ENCODE data around the gene VAV2. TPM values are rescaled to one million over a fixed set of nuclear protein-coding genes. Genes with fewer than 3 reads are reported as not detected.

The VAV2 gene
- total RNA-seq, 1 donor from 2014 or later: 8.6 TPM

- no peak for DNase-seq (ENCODE audit: low spot score)
- Mint-ChIP-seq H3K27ac (no peak overlapping the region), H3K4me3 (ENCODE audit: low read depth) (no peak overlapping the region), H3K9me3 (no peaks in the 10 kb centered on the region), H3K4me1 (ENCODE audit: low read depth) (peaks cover 2% of the 10 kb centered on the region), H3K27me3 (ENCODE audit: low read depth) (no peaks in the 10 kb centered on the region), H3K36me3 (ENCODE audit: low read depth) (no peaks in the 10 kb centered on the region)
- intact Hi-C loops (cut with micrococcal nuclease): no loop called here
Measured at GRCh38 chr9:133786907-133787753, 205.0 kb downstream of the VAV2 start.

GRCh38 chr9:133786371-133786753, 205.8 kb downstream of the VAV2 start:
- Mint-ChIP-seq H3K4me1 (ENCODE audit: low read depth) (peaks cover 2% of the 10 kb centered on the region), H3K4me3 (ENCODE audit: low read depth) (no peak overlapping the region), H3K36me3 (ENCODE audit: low read depth) (no peaks in the 10 kb centered on the region), H3K27me3 (ENCODE audit: low read depth) (no peaks in the 10 kb centered on the region), H3K27ac (no peak overlapping the region), H3K9me3 (no peaks in the 10 kb centered on the region)
- intact Hi-C loops (cut with micrococcal nuclease): no loop called here
- DNase-seq (ENCODE audit: low spot score): no peak

- Mint-ChIP-seq H3K27me3 (ENCODE audit: low read depth) (no peaks in the 10 kb centered on the region), H3K9me3 (no peaks in the 10 kb centered on the region), H3K4me1 (ENCODE audit: low read depth) (peaks cover 2% of the 10 kb centered on the region), H3K36me3 (ENCODE audit: low read depth) (no peaks in the 10 kb centered on the region), H3K4me3 (ENCODE audit: low read depth) (no peak overlapping the region), H3K27ac (no peak overlapping the region)
- intact Hi-C loops (cut with micrococcal nuclease): no loop called here
- no peak for DNase-seq (ENCODE audit: low spot score)
Measured at GRCh38 chr9:133785753-133786370, 206.3 kb downstream of the VAV2 start.

- H3K27ac Mint-ChIP-seq: no peak overlapping the region
Measured at GRCh38 chr9:133784731-133785561, 207.2 kb downstream of the VAV2 start.

GRCh38 chr9:133783331-133783731, 208.8 kb downstream of the VAV2 start:
- intact Hi-C loops (cut with micrococcal nuclease): loop anchor here (2.0 kb wide), 1 partner anchor 211 kb away; no protein-coding TSS in a partner anchor
- Mint-ChIP-seq H3K4me1 (ENCODE audit: low read depth) (peaks cover 2% of the 10 kb centered on the region), H3K4me3 (ENCODE audit: low read depth) (no peak overlapping the region), H3K27me3 (ENCODE audit: low read depth) (no peaks in the 10 kb centered on the region), H3K27ac (no peak overlapping the region), H3K36me3 (ENCODE audit: low read depth) (no peaks in the 10 kb centered on the region), H3K9me3 (no peaks in the 10 kb centered on the region)
- no peak for DNase-seq (ENCODE audit: low spot score)

More at GRCh38 chr9:133784731-133785561, 207.2 kb downstream of the VAV2 start:
- Mint-ChIP-seq H3K36me3 (ENCODE audit: low read depth) (no peaks in the 10 kb centered on the region), H3K4me3 (ENCODE audit: low read depth) (no peak overlapping the region), H3K27me3 (ENCODE audit: low read depth) (no peaks in the 10 kb centered on the region), H3K4me1 (ENCODE audit: low read depth) (peaks cover 2% of the 10 kb centered on the region), H3K9me3 (no peaks in the 10 kb centered on the region)
- no peak for DNase-seq (ENCODE audit: low spot score)
- intact Hi-C loops (cut with micrococcal nuclease): no loop called here

DNA sequence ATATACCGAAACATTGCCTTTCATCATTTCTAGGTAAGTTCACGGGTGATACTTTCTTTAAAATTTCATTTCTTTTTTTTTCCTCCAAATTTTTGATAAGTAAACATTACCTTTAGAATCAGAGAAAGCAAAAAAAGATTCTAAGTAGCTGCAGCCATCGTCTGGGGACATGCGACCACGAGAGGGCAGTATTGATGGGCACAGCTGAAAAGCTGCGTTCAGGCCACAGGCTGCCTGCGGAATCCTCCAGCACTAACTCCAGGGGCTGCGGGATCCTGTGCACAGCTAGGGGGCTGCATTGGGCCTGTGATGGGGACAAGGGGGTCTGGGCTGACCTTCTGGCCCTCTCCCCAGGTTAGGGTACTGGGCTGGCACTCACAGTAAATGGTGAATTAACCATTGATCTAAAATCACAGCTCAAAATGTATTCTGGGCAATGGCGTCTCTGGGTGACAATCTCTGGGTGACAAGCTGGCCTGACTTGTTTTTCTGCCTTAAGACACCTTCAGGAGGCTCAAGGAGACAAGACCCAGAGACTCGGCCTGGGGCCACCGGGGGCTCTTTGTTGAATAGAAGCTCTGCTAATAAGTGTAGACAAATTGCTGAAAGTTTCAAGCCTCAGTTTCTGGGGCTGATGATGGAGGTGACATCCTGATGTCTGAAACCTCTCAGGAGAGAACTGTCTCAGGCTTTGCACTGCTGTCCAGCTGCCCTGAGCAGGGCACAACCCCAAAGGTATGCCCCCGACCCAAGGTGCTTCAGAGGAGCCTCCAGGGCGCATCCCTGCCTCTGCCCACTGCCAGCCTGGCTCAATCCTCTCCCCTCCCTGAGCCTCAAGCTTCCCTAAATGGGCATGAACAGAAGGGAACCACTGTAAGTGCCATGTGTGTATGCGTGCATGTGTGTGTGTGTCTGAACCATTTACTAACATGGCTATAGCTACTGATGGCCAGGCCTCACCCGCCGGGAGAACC, 209.7 kb downstream of the VAV2 start:
- Mint-ChIP-seq H3K27ac (no peak overlapping the region), H3K36me3 (ENCODE audit: low read depth) (no peaks in the 10 kb centered on the region), H3K27me3 (ENCODE audit: low read depth) (no peaks in the 10 kb centered on the region), H3K9me3 (no peaks in the 10 kb centered on the region), H3K4me1 (ENCODE audit: low read depth) (peaks cover 2% of the 10 kb centered on the region), H3K4me3 (ENCODE audit: low read depth) (no peak overlapping the region)
- intact Hi-C loops (cut with micrococcal nuclease): loop anchor here (2.0 kb wide), 1 partner anchor 212 kb away; no protein-coding TSS in a partner anchor
- DNase-seq (ENCODE audit: low spot score): peak; percentile 50

DNA sequence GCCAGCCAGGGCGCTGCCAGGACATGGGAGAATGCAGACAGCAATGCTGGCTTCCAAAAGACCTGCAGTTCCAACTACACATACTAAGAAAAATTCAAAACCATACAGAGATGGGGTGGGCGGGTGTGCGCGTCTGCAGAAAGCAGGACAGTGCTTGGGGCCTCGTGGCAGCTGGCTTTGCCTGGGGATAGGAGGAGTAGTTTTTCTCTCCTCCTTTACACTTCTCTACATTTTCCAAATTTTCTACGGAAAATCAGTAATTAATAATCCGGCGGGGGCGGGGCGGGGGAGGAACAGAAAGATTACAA, 210.3 kb downstream of the VAV2 start:
- Mint-ChIP-seq H3K9me3 (no peaks in the 10 kb centered on the region), H3K4me1 (ENCODE audit: low read depth) (peaks cover 2% of the 10 kb centered on the region), H3K27me3 (ENCODE audit: low read depth) (no peaks in the 10 kb centered on the region), H3K4me3 (ENCODE audit: low read depth) (no peak overlapping the region), H3K36me3 (ENCODE audit: low read depth) (no peaks in the 10 kb centered on the region), H3K27ac (no peak overlapping the region)
- intact Hi-C loops (cut with micrococcal nuclease): loop anchor here (2.0 kb wide), 1 partner anchor 213 kb away; no protein-coding TSS in a partner anchor
- DNase-seq (ENCODE audit: low spot score): no peak

DNA sequence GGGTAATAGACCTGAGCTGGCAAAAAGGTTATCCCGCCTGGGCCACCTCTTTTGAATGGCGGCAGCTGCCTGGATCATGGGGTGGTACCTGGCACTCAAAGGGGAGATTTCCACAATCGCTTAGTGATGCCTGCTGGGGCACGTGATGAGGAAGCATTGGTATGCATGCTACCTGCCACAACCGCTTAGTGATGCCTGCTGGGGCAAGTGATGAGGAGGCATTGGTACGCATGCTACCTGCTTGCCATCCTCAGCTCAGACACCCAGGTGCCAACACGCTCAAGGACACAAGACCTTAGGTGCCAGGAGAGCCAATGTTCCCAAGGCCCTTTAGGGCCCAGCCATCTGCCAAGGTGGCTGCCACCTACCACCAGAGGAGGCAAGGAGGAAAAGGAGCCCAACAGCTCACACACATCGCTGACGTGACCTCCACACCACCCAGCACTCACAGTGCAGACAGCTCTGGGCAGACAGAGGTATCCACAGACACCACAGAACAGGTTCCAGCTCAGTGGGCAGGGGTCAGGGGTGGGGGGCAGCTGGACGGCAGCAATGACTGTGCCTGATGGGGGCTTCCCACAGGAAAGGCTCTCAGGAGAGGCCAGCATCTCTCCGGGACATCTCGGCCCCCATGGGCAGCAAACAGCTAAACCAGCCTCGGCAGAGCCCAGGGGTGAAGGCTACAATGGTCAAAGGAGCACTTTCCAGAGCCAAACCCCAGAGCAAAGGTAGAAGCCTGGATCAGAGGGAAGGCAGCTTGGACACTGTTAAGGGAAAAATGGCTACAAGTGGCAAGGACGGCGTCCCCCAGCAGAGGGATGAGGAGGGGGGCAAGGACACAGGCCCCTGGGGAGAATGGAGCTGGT, 210.9 kb downstream of the VAV2 start:
- H3K9me3 Mint-ChIP-seq: no peaks in the 10 kb centered on the region

DNA sequence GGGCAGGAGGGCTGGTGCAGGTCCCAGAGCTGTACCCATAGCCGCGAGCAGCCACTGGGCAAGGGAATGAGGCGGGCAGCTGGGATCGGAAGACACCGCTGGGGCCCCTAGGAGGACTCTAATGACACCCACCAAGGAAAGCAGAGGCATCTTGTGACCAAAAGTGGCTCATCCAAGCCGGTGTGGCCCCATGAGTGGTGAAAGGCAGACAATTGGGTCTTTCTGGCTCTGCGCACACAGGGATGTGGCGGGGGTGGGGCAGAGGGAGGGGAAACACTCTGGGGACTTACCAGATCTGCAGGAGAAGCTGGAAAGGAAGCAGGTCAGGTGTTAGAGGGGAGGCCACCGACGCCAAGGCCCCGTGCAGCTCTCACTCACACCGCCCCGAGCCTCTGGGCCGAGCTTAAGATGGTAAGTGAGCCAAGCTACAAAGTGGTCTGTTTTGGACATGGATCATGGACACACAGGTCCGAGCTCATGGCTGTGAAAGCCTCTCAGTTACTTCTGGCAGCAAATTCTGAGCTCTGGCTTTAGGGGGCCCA, 211.6 kb downstream of the VAV2 start:
- intact Hi-C loops (cut with micrococcal nuclease): no loop called here
- DNase-seq (ENCODE audit: low spot score): no peak
- Mint-ChIP-seq H3K27me3 (ENCODE audit: low read depth) (no peaks in the 10 kb centered on the region), H3K4me3 (ENCODE audit: low read depth) (no peak overlapping the region), H3K9me3 (no peaks in the 10 kb centered on the region), H3K36me3 (ENCODE audit: low read depth) (peaks cover under 1% of the 10 kb centered on the region), H3K4me1 (ENCODE audit: low read depth) (no peaks in the 10 kb centered on the region), H3K27ac (no peak overlapping the region)

More for the DNA sequence above, 210.9 kb downstream of the VAV2 start:
- DNase-seq (ENCODE audit: low spot score): no peak
- no peak overlapping the region for H3K27ac Mint-ChIP-seq
- intact Hi-C loops (cut with micrococcal nuclease): no loop called here
- no peak overlapping the region for H3K4me3 Mint-ChIP-seq (ENCODE audit: low read depth)
- H3K36me3 Mint-ChIP-seq (ENCODE audit: low read depth): no peaks in the 10 kb centered on the region
- H3K27me3 Mint-ChIP-seq (ENCODE audit: low read depth): no peaks in the 10 kb centered on the region
- no peaks in the 10 kb centered on the region for H3K4me1 Mint-ChIP-seq (ENCODE audit: low read depth)

DNA sequence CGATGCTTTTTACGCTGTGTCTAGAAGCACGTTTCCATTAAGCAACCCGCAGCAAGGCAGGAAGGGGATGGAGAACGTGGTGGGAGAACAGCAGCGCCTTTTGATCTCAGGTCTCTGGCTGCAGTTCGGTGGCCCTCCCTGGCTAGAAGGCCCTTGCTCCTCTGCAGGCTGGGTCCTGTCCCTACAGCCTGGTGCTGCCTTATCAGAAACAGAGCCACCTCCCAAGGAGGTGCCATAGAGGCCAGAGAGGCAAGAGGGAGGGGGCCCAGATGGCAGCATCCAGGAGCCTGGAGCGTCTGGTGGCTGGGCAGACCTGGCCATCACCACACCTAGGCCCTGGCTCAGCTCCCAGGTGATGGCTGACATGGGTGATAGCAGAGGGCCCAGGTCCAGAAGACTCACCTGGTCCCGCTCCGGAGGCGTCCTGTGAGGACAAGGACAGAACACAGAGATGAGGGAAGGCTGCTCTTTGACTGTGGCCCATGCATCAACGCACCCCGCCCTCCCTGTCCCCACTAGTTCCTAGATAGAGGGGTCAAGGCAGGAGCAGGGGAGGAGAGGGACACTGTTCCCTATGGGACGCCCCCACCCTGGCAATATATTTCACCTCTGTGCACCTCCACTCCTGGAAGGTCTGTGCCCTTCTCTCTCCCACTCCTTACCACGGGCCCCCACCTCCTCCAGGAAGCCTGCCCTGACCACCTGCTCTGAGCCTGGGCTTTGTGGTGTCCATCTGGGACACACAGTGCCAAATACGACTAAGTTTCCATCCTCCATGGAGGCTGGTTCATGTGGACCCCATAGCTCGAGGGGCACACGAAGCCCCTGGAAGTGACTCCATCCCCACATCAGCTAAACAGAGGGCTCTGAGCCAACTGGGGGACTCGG, 212.4 kb downstream of the VAV2 start:
- Mint-ChIP-seq H3K4me3 (ENCODE audit: low read depth) (no peak overlapping the region), H3K27me3 (ENCODE audit: low read depth) (no peaks in the 10 kb centered on the region), H3K27ac (no peak overlapping the region), H3K36me3 (ENCODE audit: low read depth) (peaks cover 4% of the 10 kb centered on the region), H3K4me1 (ENCODE audit: low read depth) (no peaks in the 10 kb centered on the region), H3K9me3 (no peaks in the 10 kb centered on the region)
- intact Hi-C loops (cut with micrococcal nuclease): no loop called here
- no peak for DNase-seq (ENCODE audit: low spot score)
